HG03159 (cell line): ENCODE results near the gene CHI3L1.

Experiments used
- ATAC-seq: cut with Tn5 transposase; IDR thresholded peaks from one replicate; pipeline ENCODE4 v1.9.1; 2021; ENCODE audit warnings: mild to moderate bottlenecking, moderate library complexity; ENCODE audit not compliant: unreplicated experiment

Gene CHI3L1

DNA sequence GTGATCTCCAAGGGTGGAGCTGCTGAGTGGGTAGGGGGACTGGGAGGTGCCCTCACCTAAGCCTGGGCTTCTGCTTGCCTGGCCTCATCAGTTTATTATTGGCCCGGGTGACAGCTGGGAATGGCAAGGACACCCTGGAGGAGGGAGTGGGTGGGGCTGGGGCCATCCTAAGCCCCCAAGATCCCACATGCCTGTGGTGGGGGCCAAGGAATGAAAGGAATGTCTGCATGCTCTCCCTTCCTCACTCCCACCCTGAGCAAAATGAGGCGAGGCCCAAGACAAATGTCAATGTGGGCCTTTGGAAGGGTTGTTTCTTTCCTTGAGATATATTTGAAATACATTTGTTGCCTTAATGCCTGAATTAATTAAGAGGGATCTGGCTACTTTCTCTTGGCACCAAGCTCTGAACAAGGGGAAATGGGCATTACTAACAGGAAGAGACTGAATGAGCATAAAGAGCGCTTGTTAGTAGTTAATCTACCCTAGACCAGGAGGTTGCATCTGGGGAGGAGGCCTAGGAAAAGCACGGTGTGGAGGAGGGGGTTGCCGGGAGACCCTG lies 19.7 kb upstream of the CHI3L1 start:
- no peak for ATAC-seq

DNA sequence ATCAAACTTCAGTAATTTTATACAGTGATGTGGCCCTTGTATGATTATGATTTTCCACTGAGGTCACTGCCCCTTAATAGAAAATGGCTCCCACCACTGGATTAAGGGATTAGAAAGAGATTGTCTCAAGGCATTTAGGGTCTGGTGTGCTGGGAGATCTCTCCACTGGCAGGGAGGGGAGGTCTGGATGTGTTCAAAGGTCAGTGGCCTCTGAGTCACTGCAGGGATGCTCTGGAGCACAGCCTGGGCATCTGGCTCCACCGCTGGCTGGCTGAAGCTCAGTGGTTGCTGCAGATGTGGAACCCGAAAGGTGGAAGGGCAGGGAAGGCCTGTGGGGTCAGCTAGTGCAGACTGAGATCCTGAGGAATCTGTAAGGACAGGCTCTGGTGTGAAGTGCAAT lies 18.3 kb upstream of the CHI3L1 start:
- no peak for ATAC-seq

DNA sequence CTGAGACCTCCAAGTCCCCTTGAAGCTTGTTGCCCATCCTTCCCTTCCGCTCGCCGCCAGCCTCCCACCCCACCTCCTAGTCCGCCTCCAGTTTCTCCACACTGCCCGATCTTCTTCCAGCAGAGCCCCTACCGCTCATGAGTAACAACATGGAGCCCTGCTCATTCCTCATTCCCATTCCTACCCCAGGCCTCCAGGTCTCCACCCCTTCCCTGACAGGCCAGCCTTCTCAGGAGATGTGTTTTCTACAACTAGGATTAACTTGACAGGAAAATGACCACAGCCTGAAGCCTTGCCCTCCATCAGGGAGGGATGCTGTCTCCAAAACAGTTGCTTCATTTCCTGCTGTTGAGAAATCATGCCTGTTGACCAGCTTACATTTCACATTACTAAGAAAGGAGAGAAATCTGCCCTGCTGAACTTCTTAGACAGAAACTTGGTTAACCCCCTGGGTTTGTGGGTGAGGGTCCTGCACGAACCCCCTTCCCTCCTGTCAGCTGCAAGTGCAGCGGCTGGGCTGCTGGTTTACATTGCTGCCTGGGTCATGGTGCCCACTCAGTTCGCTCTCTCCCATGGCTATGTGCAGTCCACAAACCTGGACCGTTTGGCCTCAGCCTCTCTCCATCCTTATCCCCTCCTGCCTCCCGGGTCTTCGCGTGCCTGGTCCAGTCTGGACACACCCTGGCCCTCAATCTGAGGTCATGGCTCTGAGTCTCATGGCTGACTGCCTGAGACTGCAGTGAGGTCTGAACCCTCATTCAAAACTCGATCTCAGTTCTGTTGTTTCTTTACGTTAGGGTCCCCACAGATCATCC lies 16.1 kb upstream of the CHI3L1 start:
- no peak for ATAC-seq

DNA sequence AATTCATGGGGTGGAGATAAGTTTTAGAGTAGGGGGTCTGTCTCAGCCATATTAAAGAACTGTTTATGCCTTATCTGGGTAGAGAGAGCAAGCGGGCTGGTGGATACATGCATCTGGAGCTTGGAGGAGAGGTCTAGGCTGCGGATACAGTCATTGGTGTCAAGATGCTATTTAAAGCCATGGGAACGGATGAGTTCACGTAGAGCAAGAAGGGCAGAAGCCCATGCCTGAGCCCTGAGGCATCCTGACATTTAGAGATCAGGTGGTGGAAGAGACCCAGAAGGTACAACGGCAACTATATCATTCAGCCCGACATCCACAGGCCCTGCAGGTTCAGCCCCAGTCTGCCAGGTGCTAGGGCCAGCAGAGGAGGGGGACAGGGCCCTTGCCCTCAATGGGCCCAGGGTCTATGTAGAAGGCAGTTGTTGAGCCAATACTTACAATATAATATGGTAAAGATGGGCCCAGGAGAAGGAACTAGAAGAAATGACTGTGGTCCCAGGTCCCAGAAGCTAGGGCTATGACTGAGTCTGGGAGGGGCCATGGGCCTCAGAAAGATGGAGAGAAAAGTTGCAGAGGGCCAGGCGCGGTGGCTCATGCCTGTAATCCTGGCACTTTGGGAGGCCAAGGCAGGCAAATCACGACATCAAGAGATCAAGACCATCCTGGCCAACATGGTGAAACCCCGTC lies 15.2 kb upstream of the CHI3L1 start:
- ATAC-seq: no peak

DNA sequence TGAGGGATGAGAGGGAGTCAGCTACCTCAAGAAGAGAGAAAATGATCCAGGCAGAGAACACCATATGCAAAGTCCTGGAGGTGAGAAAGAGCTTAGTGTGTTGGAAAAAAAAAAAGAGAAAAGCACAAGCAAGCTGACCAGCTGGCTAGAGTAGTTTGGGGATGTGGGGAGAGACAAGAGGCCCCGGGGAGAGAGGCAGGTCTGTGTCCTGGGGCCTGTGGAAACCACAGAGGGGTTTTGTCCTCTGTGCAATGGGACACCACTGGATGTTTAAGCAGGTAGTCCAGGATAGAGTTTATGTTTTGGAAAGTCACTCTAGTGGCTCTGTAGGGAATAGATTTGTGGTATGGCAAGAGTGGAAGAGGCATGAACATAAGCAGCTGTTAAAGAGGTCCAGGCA lies 14.4 kb upstream of the CHI3L1 start:
- no peak for ATAC-seq

DNA sequence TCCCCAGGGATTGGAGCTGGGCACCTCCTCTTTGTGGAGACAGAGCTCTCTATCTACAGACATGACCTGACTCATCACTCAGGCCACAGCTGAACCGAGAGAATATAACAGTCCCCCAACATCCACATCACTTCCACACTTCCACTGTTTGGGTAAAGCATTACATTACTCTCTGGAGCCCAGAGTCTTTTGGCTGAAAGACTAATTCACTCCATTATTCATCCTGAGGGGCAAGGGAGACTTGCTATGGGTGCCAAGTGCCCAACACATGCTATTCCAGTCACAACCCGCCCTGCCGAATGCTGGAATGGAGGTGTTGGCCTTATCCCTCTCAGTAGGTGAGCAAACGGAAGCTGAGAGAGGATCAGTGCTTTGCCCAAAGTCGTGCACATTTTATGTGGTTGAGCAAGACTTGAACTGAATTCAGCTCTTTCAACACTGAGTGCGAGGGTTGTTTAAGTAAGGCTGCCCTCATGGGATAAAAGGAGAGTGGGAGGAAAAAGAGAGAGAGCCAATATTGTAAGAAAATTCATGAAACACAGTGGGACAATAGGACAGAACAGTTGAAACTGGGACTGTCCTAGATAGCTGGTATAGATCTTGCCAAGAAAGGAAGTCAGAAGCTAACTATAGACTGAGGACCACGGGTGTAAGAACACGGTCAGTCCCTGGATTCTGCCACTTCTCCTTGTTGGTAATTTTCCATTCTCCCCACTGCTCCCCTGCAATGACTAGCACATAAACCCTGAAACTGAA lies 13.5 kb upstream of the CHI3L1 start:
- no peak for ATAC-seq

DNA sequence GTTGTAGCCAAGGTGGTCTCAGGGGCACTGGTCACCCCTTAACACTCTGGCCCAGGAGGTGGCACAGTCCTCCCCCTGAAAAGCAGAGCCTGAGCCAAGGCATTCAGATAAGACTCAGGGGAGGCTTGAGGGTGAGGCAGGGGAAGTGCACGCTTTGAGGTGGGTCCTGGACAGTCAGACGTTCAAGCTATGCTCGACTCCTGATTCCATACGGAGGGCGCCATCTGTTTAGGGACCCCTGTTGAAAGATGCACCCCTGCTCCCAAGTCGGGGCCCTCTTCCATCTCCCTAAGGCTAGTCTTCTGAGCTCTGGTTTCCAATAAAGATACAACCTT lies 12.9 kb upstream of the CHI3L1 start:
- no peak for ATAC-seq

DNA sequence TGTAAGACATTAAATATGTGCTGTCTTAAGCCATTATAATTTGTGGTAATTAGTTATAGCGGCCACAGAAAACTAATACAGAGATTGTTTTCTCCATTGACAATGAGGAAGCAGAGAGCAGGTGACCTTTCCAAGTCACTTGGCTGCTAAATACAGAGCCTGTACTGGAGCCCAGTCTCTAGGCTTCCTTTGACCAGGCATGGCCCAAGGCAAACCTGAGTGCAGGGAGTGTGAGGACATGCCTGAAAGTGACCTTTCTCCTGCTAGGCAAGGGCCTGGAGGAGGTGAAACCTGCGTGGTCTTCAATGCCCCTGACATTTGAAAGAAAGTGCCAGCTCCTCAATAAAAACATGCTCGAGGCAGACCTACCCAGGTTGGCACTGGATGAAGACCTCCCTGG lies 12.5 kb upstream of the CHI3L1 start:
- ATAC-seq: no peak

DNA sequence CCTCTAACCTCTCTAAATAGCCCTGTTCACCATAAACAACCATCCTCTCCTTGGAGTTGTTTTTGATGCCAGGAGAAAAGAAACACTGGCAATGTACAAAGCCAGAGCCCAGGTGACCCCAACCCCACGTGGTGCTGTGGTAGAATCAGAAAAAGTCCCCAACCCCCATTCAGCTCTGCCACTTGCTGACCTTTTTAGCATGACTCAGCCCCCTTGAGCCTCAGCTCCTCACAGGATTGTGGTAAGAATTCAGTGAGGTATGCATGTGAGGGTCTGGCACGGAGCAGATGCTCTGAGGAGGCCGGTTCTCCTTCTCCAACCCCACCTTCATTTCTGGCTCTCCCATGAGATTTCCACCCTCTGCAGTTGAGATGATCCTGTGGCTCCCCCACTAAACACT lies 11.1 kb upstream of the CHI3L1 start:
- no peak for ATAC-seq

DNA sequence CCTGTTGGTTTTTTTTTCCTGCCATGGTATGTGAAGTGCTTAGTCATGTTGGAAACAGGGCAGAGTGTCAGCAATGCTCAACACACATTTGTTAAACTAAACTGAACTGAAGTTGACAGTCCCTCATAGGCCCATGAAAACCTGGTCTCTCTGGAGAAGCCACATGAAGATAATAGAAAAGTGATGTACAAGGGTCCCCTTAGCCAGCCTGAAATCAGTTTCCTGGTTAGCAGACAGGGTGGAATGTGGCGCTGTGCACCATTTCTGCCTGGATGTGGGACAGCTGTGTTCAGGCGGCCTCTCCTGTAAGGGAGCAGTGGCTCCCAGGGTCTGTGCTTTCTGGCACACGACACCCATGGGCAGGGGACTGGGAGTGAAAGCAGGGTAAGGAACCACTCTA lies 9.9 kb upstream of the CHI3L1 start:
- no peak for ATAC-seq

DNA sequence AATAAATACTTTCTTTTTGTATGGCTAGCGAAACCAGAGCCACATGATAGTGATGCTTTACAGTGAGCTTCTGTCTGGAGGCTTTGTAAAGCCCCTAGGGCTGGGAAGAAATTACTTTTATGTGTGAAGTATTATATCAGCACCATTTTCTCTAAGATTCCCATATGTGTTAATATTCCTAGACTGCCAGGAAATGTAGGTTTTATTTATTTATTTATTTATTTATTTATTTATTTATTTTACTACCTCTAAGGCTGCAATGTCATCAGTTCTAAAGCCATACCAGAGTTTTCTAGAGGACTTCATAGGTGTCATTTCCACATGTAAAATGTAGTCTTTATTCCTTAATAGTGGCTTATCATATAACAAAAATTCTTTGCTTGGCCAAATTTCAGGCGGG lies 4.4 kb upstream of the CHI3L1 start:
- ATAC-seq: no peak

DNA sequence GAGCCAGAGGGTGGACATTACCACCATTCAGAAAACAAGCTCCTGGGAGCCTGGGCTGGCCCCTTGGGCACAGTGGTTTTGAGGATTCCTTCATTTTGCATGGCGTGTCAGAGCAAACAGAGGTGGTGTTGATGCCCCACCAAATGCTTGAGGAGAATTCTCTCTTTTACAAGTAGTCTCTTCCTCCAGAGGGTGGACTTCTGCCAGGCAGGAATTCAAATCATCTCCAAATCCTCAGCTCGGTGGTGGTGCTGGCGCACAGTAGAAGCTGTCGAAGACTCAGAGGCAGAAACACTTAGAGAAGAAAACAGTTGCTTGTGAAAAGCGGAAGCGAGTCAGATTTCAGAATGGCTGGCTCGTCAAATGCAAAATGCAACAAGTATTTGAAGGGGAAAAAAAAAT lies 3.4 kb upstream of the CHI3L1 start:
- ATAC-seq: no peak

DNA sequence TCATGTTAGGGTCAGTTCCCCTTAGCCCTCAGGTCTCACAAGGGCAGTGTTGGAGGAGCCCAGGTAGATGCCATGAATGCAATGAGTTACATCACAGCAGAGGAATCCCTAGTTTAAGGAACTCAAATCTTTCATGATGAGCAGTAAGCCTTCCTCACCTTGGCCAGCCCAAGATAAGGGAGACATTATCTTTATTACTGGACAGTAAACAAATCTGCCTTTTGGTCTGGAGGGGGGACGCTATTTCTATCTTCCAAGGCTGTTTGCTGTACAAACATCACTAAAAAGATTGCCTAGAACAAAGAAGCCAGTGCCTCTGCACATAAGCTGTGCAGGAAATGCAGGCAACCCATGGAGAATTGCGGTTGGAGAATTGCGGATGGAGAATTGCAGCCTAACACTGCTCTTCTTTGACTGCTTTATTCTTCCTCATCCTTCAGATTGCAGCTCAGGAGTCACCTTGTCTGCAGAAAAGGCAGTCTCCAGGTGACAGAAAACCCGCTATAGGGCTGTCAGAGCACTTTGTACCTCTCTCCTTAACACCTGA lies 2.3 kb upstream of the CHI3L1 start:
- ATAC-seq: no peak

DNA sequence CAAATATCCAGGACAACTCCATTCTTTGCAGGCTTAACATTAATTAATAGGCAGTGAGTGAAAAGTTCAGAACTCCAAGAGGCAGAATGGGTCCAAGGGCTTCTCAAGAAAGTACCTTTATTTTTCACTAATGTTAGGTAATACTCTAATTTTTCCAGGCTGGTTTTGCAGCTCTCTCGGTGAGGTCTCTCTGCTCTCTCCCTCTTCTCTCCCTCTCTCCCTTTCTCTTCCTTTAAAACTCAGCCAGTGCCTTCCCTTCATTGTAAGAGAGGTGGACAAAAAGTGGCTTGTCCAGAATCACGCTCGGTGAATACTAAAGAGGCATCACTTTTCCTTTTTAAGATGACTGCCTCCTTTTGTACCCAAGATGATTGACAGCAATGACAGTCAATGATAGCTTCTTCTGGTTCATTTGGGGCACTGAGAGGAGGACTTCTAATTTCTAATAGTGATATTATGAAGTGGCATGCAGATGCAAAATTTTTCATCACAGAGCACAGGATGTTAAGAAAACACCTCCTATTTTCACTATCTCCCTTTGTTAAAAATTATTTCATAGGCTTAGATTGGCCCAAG lies 1.3 kb upstream of the CHI3L1 start:
- ATAC-seq: no peak

DNA sequence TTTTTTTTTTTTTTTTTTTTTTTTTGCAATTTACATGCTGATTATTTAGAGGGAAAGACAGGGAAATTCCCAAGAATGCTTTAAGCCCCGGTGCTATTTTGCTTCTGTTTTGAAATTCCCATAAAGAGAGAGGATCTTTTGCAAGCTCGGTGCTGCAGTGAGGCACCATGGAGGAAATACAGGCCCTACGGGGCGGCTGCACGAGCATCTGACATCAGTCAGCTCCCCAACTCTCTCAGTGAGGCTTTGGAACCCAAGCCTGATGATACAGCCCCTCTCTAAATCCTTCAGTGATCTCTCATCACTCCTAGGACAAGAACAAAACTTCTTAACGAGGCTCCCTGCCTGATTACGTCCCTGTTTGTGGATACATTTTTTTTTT lies 791 bp upstream of the CHI3L1 start:
- ATAC-seq: no peak

DNA sequence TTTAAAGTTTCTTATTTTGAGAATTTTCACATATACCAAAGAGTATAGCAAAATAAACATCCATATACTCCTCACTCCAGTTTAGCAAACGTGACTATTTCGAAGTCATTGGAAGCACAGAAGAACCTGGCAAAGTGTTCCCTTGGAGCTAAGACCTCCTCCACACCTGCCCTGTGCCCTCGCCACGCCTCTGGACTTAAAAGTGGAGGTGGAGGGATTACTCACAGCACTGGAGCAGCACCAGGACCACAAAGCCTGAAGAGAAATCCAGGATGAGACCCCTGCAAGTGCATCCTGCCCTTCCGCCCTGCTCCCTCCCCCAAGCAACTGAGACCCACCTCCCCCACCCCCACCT lies 436 bp downstream of the CHI3L1 start:
- no peak for ATAC-seq

DNA sequence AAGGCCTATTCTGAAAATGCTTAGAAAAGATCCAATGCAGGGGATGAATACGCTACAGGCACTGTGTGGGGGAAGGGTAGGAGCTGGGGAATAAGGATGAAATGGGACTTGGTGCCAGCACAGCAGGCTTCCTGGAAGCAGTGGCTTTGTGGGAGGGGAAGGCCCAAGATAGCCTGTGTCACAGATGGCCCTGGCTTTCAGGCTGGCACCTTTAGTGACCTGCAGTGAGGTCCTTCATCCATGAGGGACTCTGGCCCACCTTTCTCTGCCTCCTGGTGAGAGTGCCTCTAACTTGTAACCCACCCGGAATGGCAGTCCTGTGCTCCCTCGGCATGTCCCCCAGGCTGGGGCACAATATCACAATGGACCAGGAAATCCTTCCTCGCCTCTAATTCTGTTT lies 919 bp downstream of the CHI3L1 start:
- ATAC-seq: no peak

DNA sequence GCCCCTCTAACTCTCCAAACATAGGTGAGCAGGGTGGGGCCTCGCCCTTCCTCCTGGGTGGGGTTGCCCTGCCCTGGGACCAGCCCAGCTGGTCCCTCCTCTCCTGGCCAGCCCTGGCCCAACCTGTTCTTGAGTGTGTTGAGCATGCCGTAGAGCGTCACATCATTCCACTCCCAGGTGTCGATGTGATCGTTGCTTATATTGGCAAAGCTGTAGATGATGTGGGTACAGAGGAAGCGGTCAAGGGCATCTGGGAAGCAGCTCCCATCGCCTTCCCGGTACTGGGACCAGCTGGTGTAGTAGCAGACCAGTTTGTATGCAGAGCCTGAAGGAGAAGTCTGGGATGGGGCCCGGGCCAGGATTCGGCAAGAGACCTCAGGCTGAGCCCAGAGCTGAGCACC lies 1.4 kb downstream of the CHI3L1 start:
- no peak for ATAC-seq

DNA sequence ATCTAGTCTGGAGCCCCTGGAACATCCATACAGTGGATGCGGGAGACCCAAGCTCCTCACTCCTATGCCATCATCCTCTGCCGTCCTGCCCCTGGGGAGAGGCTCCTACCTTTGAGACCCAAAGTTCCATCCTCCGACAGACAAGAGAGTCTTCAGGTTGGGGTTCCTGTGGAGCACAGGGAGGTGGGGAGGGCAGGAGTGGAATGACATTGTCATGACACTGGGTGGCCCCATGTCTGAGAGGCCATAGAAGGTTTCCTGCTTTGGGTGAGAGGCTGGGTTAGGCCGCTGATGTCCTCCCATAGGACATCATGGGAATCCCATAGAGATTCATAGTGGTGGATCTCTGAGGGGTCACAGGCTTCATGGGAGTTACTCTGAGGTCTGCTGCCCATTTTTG lies 2.0 kb downstream of the CHI3L1 start:
- no peak for ATAC-seq

DNA sequence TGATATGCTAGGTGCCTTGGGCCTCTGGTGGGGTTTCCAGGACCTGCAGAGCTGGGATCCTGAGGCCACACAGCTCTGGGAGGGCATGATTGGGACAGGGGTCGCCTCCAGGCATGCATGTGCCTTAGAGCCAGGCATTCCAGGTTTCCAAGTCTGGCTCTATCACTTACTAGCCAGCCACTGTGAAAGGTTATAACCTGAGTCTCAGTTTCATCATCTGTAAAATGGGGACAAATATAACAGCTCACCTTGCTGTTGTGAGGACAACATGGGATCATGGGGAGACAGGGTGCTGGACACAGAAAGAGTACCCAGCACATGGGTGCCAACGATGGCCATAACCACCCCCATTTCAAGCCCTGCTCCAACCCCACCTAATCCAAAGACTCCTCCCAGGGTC lies 2.7 kb downstream of the CHI3L1 start:
- no peak for ATAC-seq

DNA sequence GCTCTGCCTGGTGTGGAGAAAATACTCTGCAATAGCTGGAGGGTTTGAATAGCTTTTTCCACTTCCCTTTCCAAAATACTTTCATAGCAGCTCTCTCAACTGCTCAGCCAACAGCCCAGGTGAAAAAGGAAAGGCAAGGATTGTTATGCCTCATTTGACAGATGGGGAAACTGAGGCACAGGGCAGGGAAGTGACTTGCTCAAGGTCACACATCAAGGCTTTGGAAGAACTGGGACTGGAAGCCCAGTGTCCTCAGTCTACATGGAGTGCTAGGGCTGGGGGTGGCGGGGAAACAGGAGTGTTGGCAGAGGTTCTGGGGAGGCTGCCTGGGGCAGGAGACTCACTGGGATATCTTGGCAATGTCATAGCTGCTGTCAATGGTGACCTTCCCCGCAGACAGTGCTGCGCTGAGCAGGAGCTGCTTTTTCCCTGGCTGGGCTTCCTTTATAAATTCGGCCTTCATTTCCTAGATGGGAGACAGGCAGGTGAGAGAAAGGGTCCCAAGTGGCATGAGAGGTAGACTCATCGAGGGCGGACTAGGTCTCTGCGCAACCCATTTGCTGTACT lies 4.0 kb downstream of the CHI3L1 start:
- ATAC-seq: no peak
